AG04449 (cell line): ENCODE results near the gene STARD3NL.
"Not testable (repeated sequence)": the region's sequence is repeated elsewhere in the genome, so short reads cannot be mapped to it uniquely, and the experiment has no call there.

Source experiments
- CTCF ChIA-PET: fragments of 350-600 bp; formaldehyde crosslinking; extraction: SDS; loops from one replicate; lab custom pipeline; 2021; ENCODE audit warnings: antibody characterized with exemption; lab: Yijun Ruan, JAX
- POLR2A ChIA-PET: fragments of 400-600, 350-600 bp; formaldehyde crosslinking; extraction: SDS; loops from one replicate; lab custom pipeline; 2020; ENCODE audit warnings: antibody characterized with exemption, inconsistent platforms; lab: Yijun Ruan, JAX
- DNase-seq: peaks from one replicate; pipeline ENCODE4 v3.0.0-alpha.2; 2010; ENCODE audit warnings: low read depth, low spot score
- H3K4me3 ChIP-seq: 2 replicates; pipeline ENCODE4 v1.5.1; 2011; ENCODE audit warnings: low read depth, mild to moderate bottlenecking, control low read depth, low read length
- TF ChIP-seq, protein P1 (sequence below): IDR thresholded peaks from one replicate; pipeline ENCODE4 v1.5.1; 2011; ENCODE audit warnings: mild to moderate bottlenecking, moderate library complexity, low read length, control low read depth, inconsistent platforms; ENCODE audit not compliant: insufficient read depth; ENCODE audit errors: missing control alignments

Gene STARD3NL

DNA sequence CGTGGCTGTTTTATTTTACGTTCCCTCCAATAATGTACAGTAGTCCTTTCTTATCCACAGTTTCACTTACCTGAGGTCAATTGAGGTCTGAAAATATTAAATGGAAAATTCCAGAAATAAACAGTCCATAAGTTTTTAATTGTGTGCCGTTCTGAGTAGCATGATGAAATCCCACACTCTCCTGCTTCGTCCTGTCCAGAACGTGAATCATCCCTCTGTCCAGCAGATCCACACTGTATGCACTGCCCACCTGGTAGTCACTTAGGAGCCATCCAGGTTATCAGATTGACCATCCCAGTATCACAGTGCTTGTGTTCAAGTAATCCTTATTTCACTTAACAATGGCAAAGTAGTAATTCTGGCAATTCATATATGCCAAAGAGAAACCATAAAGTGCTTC is 46.3 kb downstream of the STARD3NL start:
- no peak overlapping the region for H3K4me3 ChIP-seq
- TF ChIP-seq, protein P1, sequence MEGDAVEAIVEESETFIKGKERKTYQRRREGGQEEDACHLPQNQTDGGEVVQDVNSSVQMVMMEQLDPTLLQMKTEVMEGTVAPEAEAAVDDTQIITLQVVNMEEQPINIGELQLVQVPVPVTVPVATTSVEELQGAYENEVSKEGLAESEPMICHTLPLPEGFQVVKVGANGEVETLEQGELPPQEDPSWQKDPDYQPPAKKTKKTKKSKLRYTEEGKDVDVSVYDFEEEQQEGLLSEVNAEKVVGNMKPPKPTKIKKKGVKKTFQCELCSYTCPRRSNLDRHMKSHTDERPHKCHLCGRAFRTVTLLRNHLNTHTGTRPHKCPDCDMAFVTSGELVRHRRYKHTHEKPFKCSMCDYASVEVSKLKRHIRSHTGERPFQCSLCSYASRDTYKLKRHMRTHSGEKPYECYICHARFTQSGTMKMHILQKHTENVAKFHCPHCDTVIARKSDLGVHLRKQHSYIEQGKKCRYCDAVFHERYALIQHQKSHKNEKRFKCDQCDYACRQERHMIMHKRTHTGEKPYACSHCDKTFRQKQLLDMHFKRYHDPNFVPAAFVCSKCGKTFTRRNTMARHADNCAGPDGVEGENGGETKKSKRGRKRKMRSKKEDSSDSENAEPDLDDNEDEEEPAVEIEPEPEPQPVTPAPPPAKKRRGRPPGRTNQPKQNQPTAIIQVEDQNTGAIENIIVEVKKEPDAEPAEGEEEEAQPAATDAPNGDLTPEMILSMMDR, result no peak
- no peak for DNase-seq
- ChIA-PET POLR2A (no interaction called here), CTCF (interaction anchor here (1.4 to 10.3 kb wide), 5 partner anchors 9 to 120 kb away, joined by 4 to 265 read pairs (median 17); no protein-coding TSS in a partner anchor)

DNA sequence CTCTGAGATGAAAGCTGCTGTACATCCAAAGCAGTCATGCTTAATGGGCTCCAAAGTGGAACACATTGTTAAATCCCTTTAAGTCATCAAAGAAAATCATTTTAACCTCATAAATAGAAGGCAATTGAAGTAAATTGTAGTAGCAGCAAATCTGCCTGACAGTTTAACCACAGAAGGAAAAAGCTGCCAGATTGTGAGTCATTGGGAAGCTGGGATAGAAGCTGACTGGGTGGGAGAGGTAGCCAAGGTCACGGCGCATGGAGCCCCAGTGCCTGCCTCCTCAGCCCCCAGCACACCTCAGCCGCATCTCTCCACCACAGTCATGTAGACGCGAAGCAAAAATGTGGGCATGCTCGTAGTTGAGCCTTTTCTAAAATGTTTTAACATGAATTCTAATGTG is 51.3 kb downstream of the STARD3NL start:
- TF ChIP-seq, protein P1, result no peak
- CTCF ChIA-PET, result interaction anchor here (1.1 to 4.6 kb wide), 2 partner anchors 12 to 126 kb away, joined by 3 to 57 read pairs; no protein-coding TSS in a partner anchor
- no peak for DNase-seq
- no peak overlapping the region for H3K4me3 ChIP-seq
- POLR2A ChIA-PET, result no interaction called here

DNA sequence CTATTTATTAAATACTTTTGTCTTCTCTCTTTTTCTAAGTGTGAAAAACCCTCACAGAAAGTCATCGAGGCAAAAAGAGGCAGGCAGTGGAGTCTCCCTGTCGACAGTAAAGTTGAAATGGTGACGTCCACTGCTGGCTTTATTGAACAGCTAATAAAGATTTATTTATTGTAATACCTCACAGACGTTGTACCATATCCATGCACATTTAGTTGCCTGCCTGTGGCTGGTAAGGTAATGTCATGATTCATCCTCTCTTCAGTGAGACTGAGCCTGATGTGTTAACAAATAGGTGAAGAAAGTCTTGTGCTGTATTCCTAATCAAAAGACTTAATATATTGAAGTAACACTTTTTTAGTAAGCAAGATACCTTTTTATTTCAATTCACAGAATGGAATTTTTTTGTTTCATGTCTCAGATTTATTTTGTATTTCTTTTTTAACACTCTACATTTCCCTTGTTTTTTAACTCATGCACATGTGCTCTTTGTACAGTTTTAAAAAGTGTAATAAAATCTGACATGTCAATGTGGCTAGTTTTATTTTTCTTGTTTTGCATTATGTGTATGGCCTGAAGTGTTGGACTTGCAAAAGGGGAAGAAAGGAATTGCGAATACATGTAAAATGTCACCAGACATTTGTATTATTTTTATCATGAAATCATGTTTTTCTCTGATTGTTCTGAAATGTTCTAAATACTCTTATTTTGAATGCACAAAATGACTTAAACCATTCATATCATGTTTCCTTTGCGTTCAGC is 52.0 kb downstream of the STARD3NL start:
- ChIA-PET POLR2A (no interaction called here), CTCF (interaction anchor here (4.6 kb wide), 1 partner anchor 13 kb away, joined by 57 read pairs; no protein-coding TSS in a partner anchor)
- TF ChIP-seq, protein P1, result no peak
- no peak for DNase-seq
- H3K4me3 ChIP-seq, result no peak overlapping the region

DNA sequence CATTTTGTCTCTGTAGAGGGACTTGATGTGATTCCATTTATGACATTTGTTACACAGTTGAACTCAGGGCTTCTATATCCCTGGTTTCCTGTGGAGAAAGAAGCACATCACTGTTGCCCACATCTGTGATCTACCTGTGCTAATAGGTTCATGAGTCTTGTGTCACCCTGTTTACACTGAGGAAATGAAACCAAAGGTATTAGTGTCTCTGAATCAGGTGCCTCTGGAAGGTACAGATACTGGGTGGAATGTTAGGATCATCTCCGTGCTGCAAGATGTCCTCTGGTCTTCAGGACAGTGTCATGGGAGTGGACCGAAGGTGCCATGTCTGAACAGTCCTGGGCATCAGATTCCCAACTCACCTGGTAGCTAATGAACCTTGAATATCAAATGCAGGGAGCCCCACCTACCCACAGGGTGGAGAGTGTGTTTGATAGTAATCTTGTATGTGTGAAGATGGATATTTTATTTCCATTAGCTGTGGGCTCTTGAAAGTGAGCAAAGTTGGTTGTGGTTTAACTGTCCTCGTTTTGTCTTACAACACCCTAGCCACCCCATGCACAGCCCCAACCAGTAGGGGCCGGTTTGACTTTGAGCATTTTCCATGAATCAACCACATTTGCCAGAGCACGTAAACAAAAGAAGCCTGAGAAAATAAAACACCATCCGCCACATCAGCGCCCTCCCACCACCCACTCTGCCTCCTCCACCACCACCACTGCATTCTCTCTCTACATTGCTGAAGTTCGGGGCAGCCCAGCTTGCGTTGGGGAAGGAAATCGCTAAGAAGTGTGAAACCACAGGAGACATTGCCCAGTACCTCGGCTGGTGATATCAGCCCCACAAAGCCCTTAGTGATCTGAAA is 54.7 kb downstream of the STARD3NL start:
- CTCF ChIA-PET, result interaction anchor here (0.6 to 1.4 kb wide), 2 partner anchors 9 to 17 kb away, joined by 3 to 4 read pairs; no protein-coding TSS in a partner anchor
- no peak for DNase-seq

DNA sequence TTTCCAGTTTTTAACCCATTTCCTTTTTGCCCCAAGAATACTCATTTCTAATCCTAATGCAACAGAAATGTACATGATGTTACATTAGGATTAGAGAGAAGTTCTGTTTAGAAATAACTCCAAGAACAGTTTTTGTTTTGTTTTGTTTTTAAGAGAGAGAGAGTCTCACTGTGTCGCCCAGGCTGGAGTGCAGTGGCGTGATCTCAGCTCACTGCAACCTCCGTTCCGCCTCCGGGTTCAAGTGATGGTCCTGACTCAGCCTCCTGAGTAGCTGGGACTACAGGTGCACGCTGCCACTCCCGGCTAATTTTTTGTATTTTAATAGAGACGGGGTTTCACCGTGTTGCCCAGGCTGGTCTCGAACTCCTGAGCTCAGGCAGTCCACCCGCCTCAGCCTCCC is 56.7 kb downstream of the STARD3NL start:
- POLR2A ChIA-PET, DNase-seq, H3K4me3 ChIP-seq: not testable (repeated sequence)
- CTCF ChIA-PET, result interaction anchor here (0.8 to 2.2 kb wide), 4 partner anchors 13 to 127 kb away, joined by 3 to 6 read pairs (median 4); no protein-coding TSS in a partner anchor

More for the DNA sequence above, 54.7 kb downstream of the STARD3NL start:
- TF ChIP-seq, protein P1, result no peak
- no peak overlapping the region for H3K4me3 ChIP-seq
- POLR2A ChIA-PET, result no interaction called here

DNA sequence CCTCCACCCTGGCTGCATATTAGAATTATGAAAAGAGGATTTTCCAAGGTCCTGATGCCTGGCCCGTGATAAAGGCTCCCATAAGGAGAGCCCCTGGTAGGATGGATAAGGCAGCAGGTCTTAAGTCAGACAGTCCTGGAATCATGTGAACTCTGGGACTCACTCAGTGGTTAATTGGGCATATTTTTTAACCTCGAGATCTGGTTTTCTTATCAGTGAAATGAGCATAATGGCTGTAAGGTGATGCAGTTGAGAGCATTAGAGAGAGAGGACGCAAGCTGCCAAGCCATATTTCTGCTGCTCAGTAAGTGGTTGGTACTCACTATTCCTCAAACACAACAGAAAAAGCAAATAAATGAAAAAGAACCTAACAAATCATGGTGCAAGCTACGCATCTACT is 57.6 kb downstream of the STARD3NL start:
- TF ChIP-seq, protein P1, result no peak
- ChIA-PET POLR2A (no interaction called here), CTCF (interaction anchor here (1.0 to 2.2 kb wide), 4 partner anchors 14 to 128 kb away, joined by 4 to 6 read pairs (median 6); no protein-coding TSS in a partner anchor)
- DNase-seq, result no peak
- H3K4me3 ChIP-seq, result no peak overlapping the region

DNA sequence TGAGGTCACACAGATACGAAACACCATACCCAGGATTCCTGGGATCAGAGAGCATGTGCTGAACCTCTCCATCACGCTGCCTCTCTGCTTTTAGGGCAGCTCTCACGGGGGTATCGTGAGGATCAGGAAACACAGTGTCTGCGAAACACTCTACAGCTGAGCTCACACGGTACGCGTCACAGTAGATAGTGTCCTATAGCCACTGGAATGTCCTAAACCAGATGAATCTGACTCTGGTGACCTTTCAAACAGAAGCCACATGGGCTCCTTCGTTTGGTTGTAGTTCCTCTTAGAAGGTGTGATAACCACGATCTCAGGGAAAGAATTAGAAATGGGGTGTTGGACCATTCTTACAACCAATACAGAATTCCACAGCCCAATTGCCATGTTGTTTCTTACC is 61.1 kb downstream of the STARD3NL start:
- DNase-seq, H3K4me3 ChIP-seq, POLR2A ChIA-PET: not testable (repeated sequence)
- CTCF ChIA-PET, result interaction anchor here (1.2 kb wide), 1 partner anchor 23 kb away, joined by 4 read pairs; no protein-coding TSS in a partner anchor
